IMR-90 (cell line): ENCODE results near the gene RALA. TPM values are rescaled to one million over a fixed set of nuclear protein-coding genes. Genes with fewer than 3 reads are reported as not detected.

Source experiments
- ATAC-seq: fragments of 200-7000 bp; cut with Tn5 transposase; 2 replicates; pipeline ENCODE4 v1.9.1; 2020; ENCODE audit warnings: low read depth, mild to moderate bottlenecking, moderate library complexity
- BruUV-seq: library from RNA; stranded (reverse); fragments of 400-500 nt; replicated peaks from 2 replicates; lab custom pipeline; 2021; lab: Mats Ljungman, UMichigan
- CTCF ChIA-PET: fragments of 300-600 bp; formaldehyde crosslinking; extraction: SDS; loops from one replicate; lab custom pipeline; 2021; ENCODE audit warnings: antibody characterized with exemption; lab: Yijun Ruan, JAX
- POLR2A ChIA-PET: fragments of 300-600 bp; sonication (Branson Sonifier 250); formaldehyde crosslinking; loops from one replicate; lab custom pipeline; 2022; ENCODE audit warnings: antibody characterized with exemption; ENCODE audit not compliant: unreplicated experiment; lab: Charles Lee
- DNase-seq: peaks from one replicate; pipeline ENCODE4 v3.0.0; 2013
- H2AFZ ChIP-seq: replicated peaks from 2 replicates; pipeline ENCODE3; 2013; ENCODE audit warnings: low read length, mild to moderate bottlenecking; ENCODE audit not compliant: poor library complexity
- H2AK5ac ChIP-seq: 2 replicates; pipeline ENCODE4 v1.6.1; 2013; ENCODE audit warnings: low read depth, low read length, inconsistent platforms
- H2AK9ac ChIP-seq: replicated peaks from 2 replicates; pipeline ENCODE3; 2013; ENCODE audit warnings: mild to moderate bottlenecking, low read depth, low read length, moderate library complexity; ENCODE audit not compliant: poor library complexity
- H2BK120ac ChIP-seq: 2 replicates; pipeline ENCODE4 v1.6.1; 2013; ENCODE audit warnings: low read depth, low read length, inconsistent platforms
- H2BK15ac ChIP-seq: 3 replicates; pipeline ENCODE4 v1.6.1; 2013; ENCODE audit warnings: low read depth, low read length, inconsistent platforms
- H2BK20ac ChIP-seq: 2 replicates; pipeline ENCODE4 v1.6.1; 2013; ENCODE audit warnings: low read depth, mild to moderate bottlenecking, inconsistent platforms, low read length, moderate library complexity
- H2BK5ac ChIP-seq: 2 replicates; pipeline ENCODE4 v1.6.1; 2013; ENCODE audit warnings: mild to moderate bottlenecking, low read depth, low read length, inconsistent platforms; ENCODE audit not compliant: poor library complexity, severe bottlenecking
- H3K14ac ChIP-seq: replicated peaks from 2 replicates; pipeline ENCODE4 v1.6.1; 2013; ENCODE audit warnings: low read depth, low read length, inconsistent platforms
- H3K18ac ChIP-seq: 2 replicates; pipeline ENCODE4 v1.6.1; 2013; ENCODE audit warnings: low read depth, low read length, control low read depth
- H3K23ac ChIP-seq: 2 replicates; pipeline ENCODE4 v1.6.1; 2013; ENCODE audit warnings: low read depth, low read length, inconsistent platforms
- H3K27ac ChIP-seq: 2 replicates; pipeline ENCODE4 v1.5.1; 2013; ENCODE audit warnings: mild to moderate bottlenecking, control low read depth, low read length; ENCODE audit not compliant: insufficient read depth
- H3K27me3 ChIP-seq: 2 replicates; pipeline ENCODE4 v1.6.1; 2013; ENCODE audit warnings: low read length; ENCODE audit not compliant: control insufficient read depth, insufficient read depth
- H3K36me3 ChIP-seq: 2 replicates; pipeline ENCODE4 v1.6.1; 2013; ENCODE audit warnings: low read length, mixed read lengths; ENCODE audit not compliant: control insufficient read depth, insufficient read depth
- H3K4ac ChIP-seq: 2 replicates; pipeline ENCODE4 v1.6.1; 2013; ENCODE audit warnings: low read depth, low read length, inconsistent platforms
- H3K4me1 ChIP-seq: 2 replicates; pipeline ENCODE4 v1.6.1; 2013; ENCODE audit warnings: low read length, mixed read lengths; ENCODE audit not compliant: control insufficient read depth, insufficient read depth
- H3K4me2 ChIP-seq: 2 replicates; pipeline ENCODE4 v1.6.1; 2013; ENCODE audit warnings: low read depth, mild to moderate bottlenecking, control low read depth, low read length, moderate library complexity
- H3K4me3 ChIP-seq: 2 replicates; pipeline ENCODE4 v1.5.1; 2013; ENCODE audit warnings: low read depth, mild to moderate bottlenecking, control low read depth, low read length, moderate library complexity; ENCODE audit not compliant: insufficient read depth
- H3K56ac ChIP-seq: 2 replicates; pipeline ENCODE4 v1.6.1; 2013; ENCODE audit warnings: low read length, inconsistent platforms; ENCODE audit not compliant: insufficient read depth; ENCODE audit errors: extremely low read depth
- H3K79me1 ChIP-seq, 2 experiments: 2 replicates each; pipeline ENCODE4 v1.6.1; 2013; ENCODE audit warnings: low read length in 2 of 2, inconsistent platforms in 1 of 2, low read depth in 1 of 2
- H3K9ac ChIP-seq: 2 replicates; pipeline ENCODE4 v1.6.1; 2013; ENCODE audit warnings: low read depth, low read length, control low read depth
- H3K9me1 ChIP-seq: 2 replicates; pipeline ENCODE4 v1.6.1; 2013; ENCODE audit warnings: low read length, inconsistent platforms; ENCODE audit not compliant: insufficient read depth
- H3K9me3 ChIP-seq: 2 replicates; pipeline ENCODE4 v1.6.1; 2013; ENCODE audit warnings: low read length; ENCODE audit not compliant: control insufficient read depth, insufficient read depth
- H4K20me1 ChIP-seq: 2 replicates; pipeline ENCODE4 v1.6.1; 2013; ENCODE audit warnings: low read length, inconsistent platforms; ENCODE audit not compliant: insufficient read depth
- H4K5ac ChIP-seq: 2 replicates; pipeline ENCODE4 v1.6.1; 2013; ENCODE audit warnings: mild to moderate bottlenecking, low read depth, low read length, control low read depth
- H4K8ac ChIP-seq, 2 experiments: 2 replicates each; pipeline ENCODE4 v1.6.1; 2013; ENCODE audit warnings: low read depth in 2 of 2, low read length in 2 of 2, control low read depth in 1 of 2, inconsistent platforms in 1 of 2
- H4K91ac ChIP-seq: 2 replicates; pipeline ENCODE4 v1.6.1; 2013; ENCODE audit warnings: low read depth, low read length, inconsistent platforms; ENCODE audit not compliant: insufficient read depth
- BHLHE40 ChIP-seq: fragments of 150-350 bp; IDR thresholded peaks from 2 replicates; pipeline ENCODE4 v1.6.1; 2016; ENCODE audit warnings: mild to moderate bottlenecking, low read depth, low read length
- CEBPB ChIP-seq: IDR thresholded peaks from 2 replicates; pipeline ENCODE4 v1.6.1; 2012; ENCODE audit warnings: low read depth, low read length, improper control_type of control experiment
- CHD1 ChIP-seq: IDR thresholded peaks from 2 replicates; pipeline ENCODE4 v1.6.1; 2012; ENCODE audit warnings: low read depth, low read length, improper control_type of control experiment
- CTCF ChIP-seq: conservative IDR thresholded peaks from 2 replicates; pipeline ENCODE4 v1.5.1; 2012; ENCODE audit warnings: mild to moderate bottlenecking, low read depth, low read length, improper control_type of control experiment
- ELK1 ChIP-seq: fragments of 150-350 bp; IDR thresholded peaks from 2 replicates; pipeline ENCODE4 v1.6.1; 2016; ENCODE audit warnings: low read depth, mild to moderate bottlenecking, low read length, moderate library complexity, borderline replicate concordance
- FOS ChIP-seq: fragments of 150-350 bp; IDR thresholded peaks from 2 replicates; pipeline ENCODE4 v1.6.1; 2016; ENCODE audit warnings: low read depth, low read length
- MAZ ChIP-seq: IDR thresholded peaks from 2 replicates; pipeline ENCODE4 v1.6.1; 2012; ENCODE audit warnings: low read depth, mild to moderate bottlenecking, low read length, improper control_type of control experiment, moderate library complexity, borderline replicate concordance
- MXI1 ChIP-seq: IDR thresholded peaks from 2 replicates; pipeline ENCODE4 v1.6.1; 2012; ENCODE audit warnings: low read depth, mild to moderate bottlenecking, low read length, moderate library complexity, borderline replicate concordance
- RCOR1 ChIP-seq: IDR thresholded peaks from 2 replicates; pipeline ENCODE4 v1.6.1; 2012; ENCODE audit warnings: mild to moderate bottlenecking, low read length, improper control_type of control experiment; ENCODE audit not compliant: insufficient replicate concordance
- SMC3 ChIP-seq: fragments of 150-350 bp; IDR thresholded peaks from 2 replicates; pipeline ENCODE4 v1.6.1; 2016; ENCODE audit warnings: low read depth, mild to moderate bottlenecking, antibody characterized with exemption, low read length, moderate library complexity
- USF2 ChIP-seq: fragments of 150-350 bp; IDR thresholded peaks from 2 replicates; pipeline ENCODE4 v1.6.1; 2017; ENCODE audit warnings: mild to moderate bottlenecking, antibody characterized with exemption, low read length, low read depth
- WGBS, 2 experiments: methylation state at CpG; one replicate each; pipeline versions ENCODE4 v1.1.5 to v1.1.7; 2013; ENCODE audit warnings: missing lambda C conversion rate in 2 of 2; ENCODE audit not compliant: insufficient read length in 1 of 2; ENCODE audit errors: extremely low coverage in 2 of 2; 5-methylcytosine and 5-hydroxymethylcytosine counted together
- dilution Hi-C: fragments of 300-500 bp; cut with HindIII; formaldehyde crosslinking; loops from one replicate; pipeline ENCODE4 v1.14.3; 2018; ENCODE audit warnings: low sequenced_read_pairs; ENCODE audit not compliant: unreplicated experiment
- in situ Hi-C: fragments of 300-500 bp; cut with MboI; formaldehyde crosslinking; loops from 3 replicates; pipeline ENCODE4 v1.14.3; 2019; ENCODE audit warnings: low sequenced_read_pairs, inconsistent platforms, mixed read lengths
- intact Hi-C: fragments of 100-400 bp; cut with micrococcal nuclease; formaldehyde crosslinking; loops from 2 replicates; pipeline ENCODE4 v1.10.0; 2022
- polyA plus RNA-seq, 3 experiments: library from polyadenylated mRNA; depleted of rRNA; stranded (reverse); fragments of >200 nt; gene quantifications; 2 replicates each; pipeline ENCODE4 v1.2.3, GENCODE V29; 2012; ENCODE audit warnings: low replicate concordance in 1 of 3
- total RNA-seq: library from RNA; depleted of rRNA; stranded (reverse); fragments of >200 nt; gene quantifications from 2 replicates; pipeline ENCODE4 v1.2.3, GENCODE V29; 2012

RALA gene
- total and polyA plus RNA-seq, 2 of the 4 experiments (the other 2 are of a cell fraction): 7.7 to 20.5 TPM

GRCh38 chr7:39700165-39700564 is 76.8 kb downstream of the RALA start:
- Histone ChIP-seq H3K4me2 (no peak overlapping the region), H3K18ac (no peak overlapping the region), H2AFZ (no peak overlapping the region), H3K56ac (no peak overlapping the region), H4K8ac (no peak overlapping the region), H3K14ac (0 out of 2 replicates have a peak overlapping the region, but pooled peaks have one; percentile 2), H2BK20ac (no peak overlapping the region; the same call in 1 of the 2 replicates), H3K9me3 (no peaks in the 10 kb centered on the region), H2BK120ac (peak overlapping the region; percentile 24; the same call in 1 of the 2 replicates), H3K27me3 (no peaks in the 10 kb centered on the region), H4K20me1 (no peaks in the 10 kb centered on the region), H4K5ac (no peak overlapping the region), H3K23ac (0 out of 2 replicates have a peak overlapping the region, but pooled peaks have one; percentile 51), H2BK5ac (no peak overlapping the region), H3K9me1 (peaks cover 4% of the 10 kb centered on the region; the same call in 1 of the 2 replicates), H2AK5ac (no peak overlapping the region), H3K4me1 (peaks cover 8% of the 10 kb centered on the region), H2AK9ac (no peak overlapping the region), H3K4ac (0 out of 2 replicates have a peak overlapping the region, but pooled peaks have one; percentile 5), H3K9ac (no peak overlapping the region), H3K27ac (no peak overlapping the region), H3K4me3 (no peak overlapping the region), H2BK15ac (no peak overlapping the region), H4K91ac (no peak overlapping the region), H3K79me1 (peaks cover 46 to 54% of the 10 kb centered on the region in 2 experiments), H3K36me3 (peaks cover 16% of the 10 kb centered on the region)
- intact Hi-C loops (no loop called here), in situ Hi-C loops (no loop called here), dilution Hi-C loops (no loop called here)
- ATAC-seq (no peak), DNase-seq (no peak)
- BruUV-seq: no TSS peak
- 100% methylated on average over 1 of the region's 2 CpGs; no CpG with 5 or more reads in 1 of the 2 experiments for WGBS, 2 experiments
- ChIA-PET CTCF (interaction anchor here (0.7 kb wide), 1 partner anchor 12 kb away, joined by 3 read pairs; no protein-coding TSS in a partner anchor), POLR2A (no interaction called here)
- no peak for TF ChIP-seq CEBPB
- TF ChIP-seq USF2: no peak
- TF ChIP-seq FOS: no peak
- no peak for TF ChIP-seq MAZ
- no peak for TF ChIP-seq MXI1
- no peak for TF ChIP-seq ELK1
- TF ChIP-seq CHD1: no peak
- no peak for TF ChIP-seq CTCF
- no peak for TF ChIP-seq SMC3
- TF ChIP-seq BHLHE40: no peak
- TF ChIP-seq RCOR1: no peak
